Measurements from ENCODE around the gene S100A16. TPM values are rescaled to one million over a fixed set of nuclear protein-coding genes. Genes with fewer than 3 reads are reported as not detected.

The S100A16 gene
- total RNA-seq = 10 to 100 TPM; 62.7 to 85.1 TPM

GRCh38 chr1:153612755-153613331 is at the start of gene S100A16:
TSS of gene S100A16 (minus strand) at chr1:153613137. CDS start at chr1:153608151, 4,986 bp downstream.
- Histone ChIP-seq H3K36me3 (peaks cover 1% of the 10 kb centered on the region), H3K27ac (peak within 1 kb of the TSS; percentile 91 to 93), H3K4me3 (peak within 1 kb of the TSS; percentile 59 to 63), H3K27me3 (no peaks in the 10 kb centered on the region), H3K9me3 (no peaks in the 10 kb centered on the region), H3K4me1 (peaks cover 0 to 67% of the 10 kb centered on the region in 2 donors)
- TF ChIP-seq CTCF (IDR thresholded peaks at IDR 0.05) = no peak
- peak; percentile 81 for DNase-seq (ENCODE audit: low spot score)

GRCh38 chr1:153662269-153662668 is 49.3 kb upstream of the S100A16 start:
- no peaks in the 10 kb centered on the region for H3K9me3 ChIP-seq
- no peaks in the 10 kb centered on the region for H3K27me3 ChIP-seq
- no peak for DNase-seq (ENCODE audit: low spot score)
- H3K27ac ChIP-seq = no peak overlapping the region
- no peak overlapping the region for H3K4me3 ChIP-seq
- peaks cover 0 to 13% of the 10 kb centered on the region in 2 donors for H3K4me1 ChIP-seq
- H3K36me3 ChIP-seq = peaks cover 65% of the 10 kb centered on the region
- no peak for TF ChIP-seq CTCF (IDR thresholded peaks at IDR 0.05)

GRCh38 chr1:153661111-153661708 is 48.3 kb upstream of the S100A16 start:
- H3K9me3 ChIP-seq = no peaks in the 10 kb centered on the region
- peaks cover 55% of the 10 kb centered on the region for H3K36me3 ChIP-seq
- H3K27ac ChIP-seq = no peak overlapping the region
- no peak overlapping the region for H3K4me3 ChIP-seq
- DNase-seq (ENCODE audit: low spot score) = no peak
- no peaks in the 10 kb centered on the region for H3K27me3 ChIP-seq
- TF ChIP-seq CTCF (IDR thresholded peaks at IDR 0.05) = no peak
- peaks cover 0 to 13% of the 10 kb centered on the region in 2 donors for H3K4me1 ChIP-seq

- no peak for DNase-seq (ENCODE audit: low spot score)
- Histone ChIP-seq H3K4me1 (peaks cover 0 to 13% of the 10 kb centered on the region in 2 donors), H3K4me3 (peak overlapping the region in 1 of 2 donors; percentile 78), H3K27me3 (no peaks in the 10 kb centered on the region), H3K9me3 (no peaks in the 10 kb centered on the region), H3K36me3 (peaks cover 39% of the 10 kb centered on the region), H3K27ac (peak overlapping the region; percentile 97 to 98)
- no peak for TF ChIP-seq CTCF (IDR thresholded peaks at IDR 0.05)
Measured at GRCh38 chr1:153659656-153660055, 46.7 kb upstream of the S100A16 start.

GRCh38 chr1:153659175-153659534 is 46.2 kb upstream of the S100A16 start:
- Histone ChIP-seq H3K27ac (peak overlapping the region; percentile 97 to 98), H3K4me3 (peak overlapping the region; percentile 72 to 78), H3K27me3 (no peaks in the 10 kb centered on the region), H3K9me3 (no peaks in the 10 kb centered on the region), H3K36me3 (peaks cover 34% of the 10 kb centered on the region), H3K4me1 (peaks cover 0 to 13% of the 10 kb centered on the region in 2 donors)
- DNase-seq (ENCODE audit: low spot score) = no peak
- TF ChIP-seq CTCF (IDR thresholded peaks at IDR 0.05) = no peak
